Loucy (cell line): Measurements from ENCODE around the gene ACOXL.

ENCODE experiments used
- H2AFZ ChIP-seq: fragments of 200-600 bp; sonication (generic); 2 replicates; pipeline ENCODE4 v1.6.0; 2016; ENCODE audit warnings: antibody characterized with exemption, mild to moderate bottlenecking, low read length, moderate library complexity
- H3F3A ChIP-seq: fragments of 200-600 bp; 2 replicates; pipeline ENCODE4 v1.6.0; 2016; ENCODE audit warnings: antibody characterized with exemption, low read depth, mild to moderate bottlenecking
- H3K27me3 ChIP-seq: fragments of 200-600 bp; sonication (generic); 2 replicates; pipeline ENCODE4 v1.6.1; 2014; ENCODE audit warnings: low read length, mild to moderate bottlenecking; ENCODE audit not compliant: insufficient read depth, poor library complexity, severe bottlenecking
- H3K36me3 ChIP-seq: fragments of 200-600 bp; sonication (generic); 2 replicates; pipeline ENCODE4 v1.6.1; 2016; ENCODE audit warnings: low read length; ENCODE audit not compliant: insufficient read depth
- H3K4me1 ChIP-seq: fragments of 200-600 bp; sonication (generic); 2 replicates; pipeline ENCODE4 v1.5.1; 2014; ENCODE audit warnings: low read length, mild to moderate bottlenecking; ENCODE audit not compliant: insufficient read depth, poor library complexity, severe bottlenecking
- H3K4me2 ChIP-seq: fragments of 200-600 bp; sonication (generic); 2 replicates; pipeline ENCODE4 v1.6.0; 2014; ENCODE audit warnings: antibody characterized with exemption, low read length, low read depth, mild to moderate bottlenecking; ENCODE audit not compliant: poor library complexity, severe bottlenecking
- H3K4me3 ChIP-seq: fragments of 200-600 bp; sonication (generic); 2 replicates; pipeline ENCODE4 v1.5.1; 2014; ENCODE audit warnings: low read length, mild to moderate bottlenecking, mixed read lengths; ENCODE audit not compliant: poor library complexity, severe bottlenecking
- H3K79me2 ChIP-seq: fragments of 200-600 bp; sonication (generic); 2 replicates; pipeline ENCODE4 v1.6.1; 2014; ENCODE audit warnings: low read length; ENCODE audit not compliant: insufficient read depth
- H3K9ac ChIP-seq: fragments of 200-600 bp; sonication (generic); 2 replicates; pipeline ENCODE4 v1.6.0; 2014; ENCODE audit warnings: mild to moderate bottlenecking, low read depth, low read length, moderate library complexity; ENCODE audit not compliant: poor library complexity, severe bottlenecking
- H3K9me2 ChIP-seq: fragments of 200-600 bp; sonication (generic); replicated peaks from 2 replicates; pipeline ENCODE4 v1.6.1; 2016; ENCODE audit warnings: low read depth, low read length, mixed read lengths
- H3K9me3 ChIP-seq: fragments of 200-600 bp; sonication (generic); 2 replicates; pipeline ENCODE4 v1.6.1; 2014; ENCODE audit warnings: mild to moderate bottlenecking, antibody characterized with exemption, low read length, low read depth; ENCODE audit not compliant: insufficient read depth
- H4K20me1 ChIP-seq: fragments of 200-600 bp; sonication (generic); 2 replicates; pipeline ENCODE4 v1.6.0; 2014; ENCODE audit warnings: antibody characterized with exemption, low read length, mild to moderate bottlenecking; ENCODE audit not compliant: insufficient read depth, poor library complexity, severe bottlenecking
- CTCF ChIP-seq: fragments of 200-600 bp; sonication (generic); conservative IDR thresholded peaks from 2 replicates; pipeline ENCODE4 v1.5.1; 2014; ENCODE audit warnings: mild to moderate bottlenecking, antibody characterized with exemption, low read length
- EZH2phosphoT487 ChIP-seq: fragments of 200-600 bp; IDR thresholded peaks from 2 replicates; pipeline ENCODE4 v1.6.1; 2018; ENCODE audit warnings: antibody characterized with exemption, mild to moderate bottlenecking, moderate library complexity, borderline replicate concordance

The ACOXL gene

GRCh38 chr2:111167076-111167862 is 434.9 kb downstream of the ACOXL start:
- no peak overlapping the region for H2AFZ ChIP-seq
- no peaks in the 10 kb centered on the region for H3K27me3 ChIP-seq
- H3K4me3 ChIP-seq, result no peak overlapping the region
- no peaks in the 10 kb centered on the region for H3F3A ChIP-seq
- H3K9ac ChIP-seq, result no peak overlapping the region
- no peaks in the 10 kb centered on the region for H4K20me1 ChIP-seq
- no peaks in the 10 kb centered on the region for H3K9me2 ChIP-seq
- H3K4me1 ChIP-seq, result peaks cover 28% of the 10 kb centered on the region
- H3K9me3 ChIP-seq, result no peaks in the 10 kb centered on the region
- no peaks in the 10 kb centered on the region for H3K79me2 ChIP-seq
- H3K4me2 ChIP-seq, result peak overlapping the region; percentile 55
- peaks cover 30% of the 10 kb centered on the region; the same call in 1 of the 2 replicates for H3K36me3 ChIP-seq
- TF ChIP-seq EZH2phosphoT487 (no peak), CTCF (no peak)

GRCh38 chr2:111167863-111168162 is 435.4 kb downstream of the ACOXL start:
- peak overlapping the region; percentile 55 for H3K4me2 ChIP-seq
- peak overlapping the region; percentile 38 for H3K4me3 ChIP-seq
- no peaks in the 10 kb centered on the region for H4K20me1 ChIP-seq
- peaks cover 24% of the 10 kb centered on the region; the same call in 1 of the 2 replicates for H3K36me3 ChIP-seq
- H3K9me2 ChIP-seq, result no peaks in the 10 kb centered on the region
- H3K27me3 ChIP-seq, result no peaks in the 10 kb centered on the region
- TF ChIP-seq CTCF, result no peak
- no peak for TF ChIP-seq EZH2phosphoT487
- peaks cover 28% of the 10 kb centered on the region for H3K4me1 ChIP-seq
- H3K9me3 ChIP-seq, result no peaks in the 10 kb centered on the region
- H3F3A ChIP-seq, result no peaks in the 10 kb centered on the region
- H2AFZ ChIP-seq, result no peak overlapping the region
- no peak overlapping the region for H3K9ac ChIP-seq
- no peaks in the 10 kb centered on the region for H3K79me2 ChIP-seq
